Keratinocyte (primary cell): ENCODE measurements around the gene CENPVL3. TPM values are rescaled to one million over a fixed set of nuclear protein-coding genes. Genes with fewer than 3 reads are reported as not detected.
A peak's percentile ranks its signal among the peaks of the same experiment; 100 is the strongest.

Experiments
- DNase-seq: peaks from one replicate; pipeline ENCODE4 v3.0.0-alpha.2; 2011; ENCODE audit warnings: low read depth, missing footprints, low spot score
- FAIRE-seq: peaks from 2 replicates; lab custom pipeline; 2011; peaks lifted over from hg19 to GRCh38; lab: Jason Lieb, UNC
- H2AFZ ChIP-seq: 2 replicates; pipeline ENCODE4 v1.6.0; 2012; ENCODE audit warnings: low read length, control low read depth, inconsistent platforms; ENCODE audit not compliant: control insufficient read depth
- H3K27ac ChIP-seq: 2 replicates; pipeline ENCODE4 v1.5.1; 2011; ENCODE audit warnings: low read length; ENCODE audit not compliant: control insufficient read depth, insufficient read depth
- H3K27me3 ChIP-seq: 3 replicates; pipeline ENCODE4 v1.6.0; 2011; ENCODE audit warnings: low read length; ENCODE audit not compliant: control insufficient read depth, insufficient read depth; ENCODE audit errors: extremely low read depth
- H3K36me3 ChIP-seq, 2 experiments: 2 replicates in 1 of 2; 3 replicates in 1 of 2; pipeline ENCODE4 v1.5.1; 2011; ENCODE audit warnings: low read length in 2 of 2, mild to moderate bottlenecking in 1 of 2; ENCODE audit not compliant: control insufficient read depth in 2 of 2, insufficient read depth in 2 of 2; ENCODE audit errors: extremely low read depth in 1 of 2
- H3K4me1 ChIP-seq: 3 replicates; pipeline ENCODE4 v1.5.1; 2011; ENCODE audit warnings: low read length; ENCODE audit not compliant: control insufficient read depth, insufficient read depth; ENCODE audit errors: extremely low read depth
- H3K4me2 ChIP-seq: 3 replicates; pipeline ENCODE4 v1.6.0; 2011; ENCODE audit warnings: low read depth, low read length; ENCODE audit not compliant: control insufficient read depth, insufficient read depth; ENCODE audit errors: extremely low read depth
- H3K4me3 ChIP-seq, 3 experiments: fragments of 200-600 bp in 1 of 3; sonication (generic) in 1 of 3; 2 replicates in 2 of 3; 3 replicates in 1 of 3; pipeline ENCODE4 v1.5.1; 2011 to 2016; ENCODE audit warnings: low read length in 3 of 3, mild to moderate bottlenecking in 3 of 3, control low read depth in 2 of 3, inconsistent platforms in 1 of 3, low read depth in 1 of 3, mixed read lengths in 1 of 3, mixed run types in 1 of 3, moderate library complexity in 1 of 3; ENCODE audit not compliant: control insufficient read depth in 2 of 3, insufficient read depth in 2 of 3; ENCODE audit errors: extremely low read depth in 1 of 3
- H3K79me2 ChIP-seq: 2 replicates; pipeline ENCODE4 v1.6.0; 2012; ENCODE audit warnings: low read length; ENCODE audit not compliant: control insufficient read depth, insufficient read depth
- H3K9ac ChIP-seq: 3 replicates; pipeline ENCODE4 v1.6.0; 2011; ENCODE audit warnings: low read length; ENCODE audit not compliant: control insufficient read depth, insufficient read depth; ENCODE audit errors: extremely low read depth
- H3K9me1 ChIP-seq: 3 replicates; pipeline ENCODE4 v1.6.0; 2011; ENCODE audit warnings: low read length; ENCODE audit not compliant: control insufficient read depth, insufficient read depth; ENCODE audit errors: extremely low read depth
- H3K9me3 ChIP-seq: 2 replicates; pipeline ENCODE4 v1.5.1; 2012; ENCODE audit warnings: low read depth, low read length; ENCODE audit not compliant: control insufficient read depth
- H4K20me1 ChIP-seq: 3 replicates; pipeline ENCODE4 v1.6.0; 2011; ENCODE audit warnings: low read length; ENCODE audit not compliant: control insufficient read depth, insufficient read depth; ENCODE audit errors: extremely low read depth
- CTCF ChIP-seq, 3 experiments: IDR thresholded peaks in 1 of 3; conservative IDR thresholded peaks in 1 of 3; optimal IDR thresholded peaks in 1 of 3; 2 replicates in 2 of 3; 3 replicates in 1 of 3; pipeline versions ENCODE3 to v1.5.1; 2011; ENCODE audit warnings: low read length in 3 of 3, mild to moderate bottlenecking in 3 of 3, moderate library complexity in 2 of 3, control low read depth in 1 of 3, inconsistent platforms in 1 of 3; ENCODE audit not compliant: insufficient read depth in 2 of 3; ENCODE audit errors: extremely low read depth in 1 of 3
- EZH2 ChIP-seq: IDR thresholded peaks from one replicate; pipeline ENCODE4 v1.6.1; 2012; ENCODE audit warnings: inconsistent platforms, mild to moderate bottlenecking, low read length, moderate library complexity
- dilution Hi-C: fragments of 300-500 bp; cut with MboI; formaldehyde crosslinking; loops from one replicate; pipeline ENCODE4 v1.7.0; 2020; ENCODE audit warnings: low sequenced_read_pairs; ENCODE audit not compliant: extremely low pct_ligation_motif_present
- polyA plus RNA-seq, 5 experiments: library from polyadenylated mRNA; depleted of rRNA in 3 of 5; stranded (reverse) in 3 of 5; stranded (forward) in 1 of 5; unstranded in 1 of 5; fragments of >200 nt; gene quantifications; 1 replicate in 1 of 5; 2 replicates in 3 of 5; 3 replicates in 1 of 5; pipeline versions ENCODE4 v1.2.1 to v1.2.3, GENCODE V29; 2011 to 2012; ENCODE audit warnings: missing spikeins in 2 of 5, low read depth in 1 of 5, low replicate concordance in 1 of 5

Gene CENPVL3
- polyA plus RNA-seq, 1 donor (not counting 4 experiments of a cell fraction or from before 2014, with no cell fraction given): not detected

- H3K9me3 ChIP-seq: no peaks in the 10 kb centered on the region
- DNase-seq (no peak), FAIRE-seq (no peak)
- H3K9ac ChIP-seq: no peak overlapping the region
- H2AFZ ChIP-seq: no peak overlapping the region
- H3K4me2 ChIP-seq: no peak overlapping the region
- no peak overlapping the region for H3K4me3 ChIP-seq
- no peaks in the 10 kb centered on the region for H3K4me1 ChIP-seq
- H4K20me1 ChIP-seq: no peaks in the 10 kb centered on the region
- H3K27ac ChIP-seq: no peak overlapping the region
- TF ChIP-seq EZH2: no peak
- peak; percentile 36 to 52 (median 44) for TF ChIP-seq CTCF (optimal IDR thresholded peaks at IDR 0.05 in 1 of 3, IDR thresholded peaks at IDR 0.05 in 1 of 3, conservative IDR thresholded peaks at IDR 0.05 in 1 of 3; ENCODE audit: extremely low read depth in 1 of 3, insufficient read depth in 2 of 3, low read length in 3 of 3)
- H3K79me2 ChIP-seq: no peaks in the 10 kb centered on the region
- no peaks in the 10 kb centered on the region for H3K36me3 ChIP-seq
- no peaks in the 10 kb centered on the region for H3K9me1 ChIP-seq
- dilution Hi-C loops: no loop called here
- peaks cover 14% of the 10 kb centered on the region for H3K27me3 ChIP-seq
Measured at GRCh38 chrX:51614353-51615012, 4.2 kb downstream of the CENPVL3 start.

- Histone ChIP-seq H3K4me2 (no peak overlapping the region), H3K9me3 (no peaks in the 10 kb centered on the region), H3K27ac (no peak overlapping the region), H3K79me2 (no peaks in the 10 kb centered on the region), H3K4me1 (no peaks in the 10 kb centered on the region), H3K9ac (no peak overlapping the region), H3K36me3 (no peaks in the 10 kb centered on the region), H4K20me1 (no peaks in the 10 kb centered on the region), H2AFZ (no peak overlapping the region), H3K27me3 (no peaks in the 10 kb centered on the region), H3K4me3 (no peak overlapping the region), H3K9me1 (no peaks in the 10 kb centered on the region)
- FAIRE-seq (no peak), DNase-seq (no peak)
- dilution Hi-C loops: no loop called here
- TF ChIP-seq EZH2 (no peak), CTCF (optimal IDR thresholded peaks at IDR 0.05 in 1 of 3, IDR thresholded peaks at IDR 0.05 in 1 of 3, conservative IDR thresholded peaks at IDR 0.05 in 1 of 3; ENCODE audit: extremely low read depth in 1 of 3, insufficient read depth in 2 of 3, low read length in 3 of 3) (no peak)
Measured at GRCh38 chrX:51608766-51609165, 9.9 kb downstream of the CENPVL3 start.
